SKM-1 treated with dmso at 0.1 percent for 144 hours (cell line): ENCODE data around the gene JARID2.

ENCODE experiments used
- DNase-seq: peaks from one replicate; lab custom pipeline; 2025; ENCODE audit not compliant: unreplicated experiment; lab: John Stamatoyannopoulos, UW

Gene JARID2

GRCh38 chr6:15330174-15330944 is 84.5 kb downstream of the JARID2 start:
- DNase-seq: no peak

GRCh38 chr6:15331143-15331542 is 85.3 kb downstream of the JARID2 start:
- DNase-seq: no peak

- DNase-seq: no peak
Measured at GRCh38 chr6:15331629-15332251, 85.9 kb downstream of the JARID2 start.

GRCh38 chr6:15332446-15332845 is 86.6 kb downstream of the JARID2 start:
- DNase-seq: no peak

DNA sequence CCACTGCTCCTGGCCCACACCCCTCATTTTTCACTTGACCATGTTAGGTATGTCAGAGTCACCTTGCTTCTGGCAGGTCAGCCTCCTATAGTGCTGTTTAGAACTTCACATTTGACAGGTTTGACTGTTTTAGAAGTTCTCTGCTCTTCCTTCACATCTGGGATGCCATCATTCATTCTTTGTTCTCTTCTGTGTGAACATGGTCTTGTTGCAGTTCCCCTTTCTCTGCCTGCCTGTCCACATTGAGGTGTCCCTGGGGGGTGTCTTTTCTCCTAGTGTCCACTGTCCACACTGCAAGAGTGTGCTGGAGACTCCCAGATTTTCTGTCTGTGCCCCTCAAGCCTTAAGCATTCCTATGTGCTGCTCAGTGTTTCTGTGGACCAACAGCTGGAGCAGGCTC is 89.5 kb downstream of the JARID2 start:
- no peak for DNase-seq

GRCh38 chr6:15335916-15336315 is 90.0 kb downstream of the JARID2 start:
- DNase-seq: no peak

GRCh38 chr6:15336900-15337560 is 91.2 kb downstream of the JARID2 start:
- no peak for DNase-seq

DNA sequence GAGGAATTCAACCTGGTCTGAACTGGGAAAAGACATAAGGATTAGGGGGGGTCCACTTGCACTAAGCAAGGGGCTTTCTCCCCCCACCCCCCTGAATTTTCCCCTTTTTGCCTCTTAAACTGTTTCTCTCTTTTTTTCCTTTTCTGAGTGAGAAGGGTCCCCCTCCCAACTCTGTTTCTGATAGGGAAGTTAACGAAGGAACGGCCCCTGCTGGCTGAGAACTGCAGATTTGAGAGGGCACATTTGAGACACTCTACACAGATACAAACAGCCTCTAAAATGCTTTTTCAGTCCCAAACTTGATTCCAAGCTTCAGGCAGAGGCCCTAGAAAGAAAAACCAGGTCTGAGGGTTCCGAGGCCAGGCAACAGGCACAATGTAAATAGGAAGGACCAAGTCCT is 91.7 kb downstream of the JARID2 start:
- DNase-seq: peak; percentile 14

GRCh38 chr6:15338476-15338875 is 92.6 kb downstream of the JARID2 start:
- DNase-seq: peak; percentile 28

DNA sequence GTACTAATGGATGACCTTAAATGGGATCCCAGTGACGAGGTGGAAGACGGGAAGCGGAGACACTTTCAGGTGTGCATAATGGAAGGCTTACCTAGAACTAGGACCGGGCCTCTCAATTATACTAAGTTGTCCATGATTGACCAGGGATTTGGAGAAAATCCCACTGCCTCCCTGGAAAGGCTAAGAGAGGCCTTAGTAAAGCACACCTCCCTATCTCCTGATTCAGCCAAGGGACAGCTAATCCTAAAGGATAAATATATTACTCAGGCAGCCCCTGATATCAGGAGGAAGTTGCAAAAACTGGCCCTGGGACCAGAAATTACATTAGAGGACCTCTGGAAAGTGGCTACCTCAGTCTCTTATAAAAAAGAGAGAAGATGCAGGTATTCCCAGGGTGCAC is 93.2 kb downstream of the JARID2 start:
- DNase-seq: no peak

DNA sequence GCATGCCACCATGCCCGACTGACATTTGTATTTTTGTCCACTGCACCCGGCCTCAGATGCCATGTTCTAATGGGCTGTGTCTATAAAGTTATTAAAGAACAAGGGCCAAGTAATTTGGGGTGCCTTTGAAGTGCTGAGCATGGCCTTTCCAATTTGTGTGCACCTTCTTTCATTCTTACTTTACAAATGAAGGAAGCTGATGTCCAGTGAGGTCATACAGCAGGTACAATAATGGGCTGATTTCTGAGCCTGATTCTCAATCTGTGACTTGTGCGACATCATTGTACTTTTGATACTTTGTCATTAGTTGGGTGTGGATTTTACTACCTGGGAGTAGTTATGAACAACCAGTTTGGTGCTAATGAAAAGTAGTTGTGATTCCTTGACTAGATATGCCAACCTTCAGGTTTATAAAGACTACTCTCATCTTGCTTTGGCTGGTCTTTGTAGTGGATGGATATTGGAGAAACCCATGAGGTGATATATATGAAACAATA is 94.3 kb downstream of the JARID2 start:
- DNase-seq: no peak

- no peak for DNase-seq
Measured at GRCh38 chr6:15340775-15341174, 94.9 kb downstream of the JARID2 start.

- no peak for DNase-seq
Measured at GRCh38 chr6:15341311-15342001, 95.6 kb downstream of the JARID2 start.

DNA sequence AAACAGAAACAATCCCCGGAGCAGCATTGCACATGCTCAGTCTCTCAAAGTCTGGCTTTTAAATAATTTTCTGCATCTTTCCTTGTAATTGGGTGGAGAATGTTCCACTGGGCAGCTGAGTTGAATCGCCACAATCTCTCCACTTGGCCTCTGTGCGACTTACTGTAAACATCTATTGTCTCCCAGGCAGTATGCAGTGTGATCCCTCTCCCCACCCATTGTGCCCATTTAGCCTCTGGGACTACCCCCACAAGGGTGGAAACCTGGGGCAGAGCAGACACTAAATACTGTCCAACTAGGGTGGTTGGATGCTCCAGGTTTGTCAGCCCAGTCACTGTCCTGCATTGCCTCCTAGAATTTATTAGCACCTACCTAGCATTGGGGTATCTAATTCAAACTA is 96.2 kb downstream of the JARID2 start:
- no peak for DNase-seq

DNA sequence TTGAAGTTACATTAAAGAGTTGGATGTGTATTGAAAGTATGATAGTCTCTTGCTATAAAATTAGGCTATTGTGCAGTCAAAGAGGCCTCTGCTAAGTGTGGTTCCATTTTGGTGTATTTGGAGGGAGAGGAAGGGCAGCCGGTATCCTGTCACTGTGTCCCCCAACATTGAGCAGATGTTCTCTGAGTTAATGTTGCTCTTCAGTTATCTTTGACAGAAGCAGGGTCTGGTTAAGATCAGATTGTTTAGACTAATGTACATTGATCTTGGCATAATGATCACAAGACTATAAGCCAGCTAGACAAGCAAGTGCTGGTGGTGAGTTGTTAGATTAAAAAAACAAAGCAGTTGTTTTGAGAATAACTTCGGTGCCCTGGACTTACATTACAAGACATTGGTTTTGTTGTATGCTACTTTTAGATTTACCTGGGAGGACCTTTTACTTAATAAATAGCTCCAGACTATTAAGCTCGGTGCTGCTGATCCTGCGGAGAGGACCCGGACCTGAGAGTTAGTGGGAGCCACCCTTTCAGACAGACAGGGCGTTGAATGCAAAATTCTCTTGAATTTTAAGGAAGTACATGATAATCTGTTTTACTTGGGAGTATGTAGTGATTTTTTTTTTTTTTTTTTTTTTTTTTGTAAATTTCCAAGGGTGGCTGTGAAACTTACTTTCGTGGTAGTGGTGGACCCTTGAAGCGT is 97.8 kb downstream of the JARID2 start:
- no peak for DNase-seq

GRCh38 chr6:15344192-15344519 is 98.3 kb downstream of the JARID2 start:
- DNase-seq: no peak

- DNase-seq: no peak
Measured at GRCh38 chr6:15344831-15345230, 99.0 kb downstream of the JARID2 start.

- no peak for DNase-seq
Measured at GRCh38 chr6:15346315-15346714, 100.4 kb downstream of the JARID2 start.

- no peak for DNase-seq
Measured at GRCh38 chr6:15348528-15348927, 102.7 kb downstream of the JARID2 start.

- DNase-seq: no peak
Measured at GRCh38 chr6:15349379-15349778, 103.5 kb downstream of the JARID2 start.
